ENCODE data around the gene GTF2F2.

- TF ChIP-seq POLR2A (IDR thresholded peaks at IDR 0.05) (no peak), CTCF (IDR thresholded peaks at IDR 0.05) (no peak)
Measured at GRCh38 chr13:45198924-45199323, 78.6 kb downstream of the GTF2F2 start.
